GM23338 (cell line): ENCODE measurements around the gene KLC4. TPM values are rescaled to one million over a fixed set of nuclear protein-coding genes. Genes with fewer than 3 reads are reported as not detected.
A peak's percentile ranks its signal among the peaks of the same experiment; 100 is the strongest.

Experiments used
- ATAC-seq: fragments of 200-7000 bp; cut with Tn5 transposase; 3 replicates; pipeline ENCODE4 v1.9.1; 2020
- DNase-seq: peaks from one replicate; pipeline ENCODE4 v3.0.0-alpha.2; 2015; ENCODE audit warnings: low spot score
- H2AFZ ChIP-seq: fragments of 200-600 bp; sonication (generic); 2 replicates; pipeline ENCODE4 v1.8.0; 2016; ENCODE audit warnings: antibody characterized with exemption, mild to moderate bottlenecking, moderate library complexity
- H3F3A ChIP-seq: fragments of 200-600 bp; sonication (generic); replicated peaks from 2 replicates; pipeline ENCODE4 v1.8.0; 2017; ENCODE audit warnings: antibody characterized with exemption, mixed run types, low read depth
- H3K27ac ChIP-seq: fragments of 200-600 bp; sonication (generic); 2 replicates; pipeline ENCODE4 v1.6.1; 2016; ENCODE audit warnings: low read depth
- H3K27me3 ChIP-seq: fragments of 200-600 bp; sonication (generic); 2 replicates; pipeline ENCODE4 v1.8.0; 2016; ENCODE audit warnings: mild to moderate bottlenecking, mixed run types, moderate library complexity; ENCODE audit not compliant: insufficient read depth
- H3K36me3 ChIP-seq: fragments of 200-600 bp; sonication (generic); 2 replicates; pipeline ENCODE4 v1.8.0; 2016; ENCODE audit warnings: mild to moderate bottlenecking; ENCODE audit not compliant: insufficient read depth
- H3K4me1 ChIP-seq: fragments of 200-600 bp; sonication (generic); 2 replicates; pipeline ENCODE4 v1.8.0; 2016; ENCODE audit warnings: mild to moderate bottlenecking, moderate library complexity; ENCODE audit not compliant: insufficient read depth
- H3K4me2 ChIP-seq: fragments of 200-600 bp; sonication (generic); 2 replicates; pipeline ENCODE4 v1.7.1; 2017; ENCODE audit warnings: mixed run types
- H3K4me3 ChIP-seq: fragments of 200-600 bp; sonication (generic); 2 replicates; pipeline ENCODE4 v1.6.1; 2016; ENCODE audit warnings: mixed run types
- H3K79me2 ChIP-seq: fragments of 200-600 bp; sonication (generic); replicated peaks from 2 replicates; pipeline ENCODE4 v1.8.0; 2017; ENCODE audit warnings: mild to moderate bottlenecking; ENCODE audit not compliant: insufficient read depth
- H3K9me2 ChIP-seq: fragments of 200-600 bp; sonication (generic); 2 replicates; pipeline ENCODE4 v1.8.0; 2017; ENCODE audit not compliant: insufficient read depth
- H4K20me1 ChIP-seq: fragments of 200-600 bp; sonication (generic); replicated peaks from 2 replicates; pipeline ENCODE4 v1.8.0; 2017; ENCODE audit warnings: mild to moderate bottlenecking; ENCODE audit not compliant: insufficient read depth
- H3K27ac Mint-ChIP-seq: 2 replicates; pipeline ENCODE4 v1.8.0; 2020; ENCODE audit warnings: inconsistent platforms, mild to moderate bottlenecking, moderate library complexity, mixed read lengths
- H3K27me3 Mint-ChIP-seq: 3 replicates; pipeline ENCODE4 v1.8.0; 2022; ENCODE audit warnings: low read depth, mild to moderate bottlenecking, moderate library complexity, mixed read lengths, inconsistent platforms; ENCODE audit not compliant: insufficient read depth, poor library complexity
- H3K36me3 Mint-ChIP-seq: 3 replicates; pipeline ENCODE4 v1.8.0; 2021; ENCODE audit warnings: low read depth, mild to moderate bottlenecking, inconsistent platforms, moderate library complexity, mixed read lengths
- H3K4me1 Mint-ChIP-seq: 3 replicates; pipeline ENCODE4 v1.8.0; 2020; ENCODE audit warnings: mild to moderate bottlenecking, inconsistent platforms, mixed read lengths
- H3K4me3 Mint-ChIP-seq: 3 replicates; pipeline ENCODE4 v1.8.0; 2021; ENCODE audit warnings: moderate library complexity, mild to moderate bottlenecking, inconsistent platforms, mixed read lengths
- H3K9me3 Mint-ChIP-seq: 3 replicates; pipeline ENCODE4 v1.8.0; 2020; ENCODE audit warnings: moderate library complexity, mild to moderate bottlenecking, inconsistent platforms, mixed read lengths
- CREB1 ChIP-seq: fragments of 250-450 bp; sonication (Bioruptor Pico); IDR thresholded peaks from 2 replicates; pipeline ENCODE4 v1.5.0; 2020; ENCODE audit warnings: low read depth, mild to moderate bottlenecking, moderate library complexity
- CTCF ChIP-seq, 2 experiments: fragments of 200-600 bp in 1 of 2; sonication (generic) in 1 of 2; conservative IDR thresholded peaks; 2 replicates each; pipeline versions ENCODE4 v1.5.1 to v1.6.1; 2016 to 2017; ENCODE audit warnings: antibody characterized with exemption in 2 of 2, low read depth in 2 of 2, mild to moderate bottlenecking in 2 of 2, moderate library complexity in 1 of 2
- ETS1 ChIP-seq: IDR thresholded peaks from 2 replicates; pipeline ENCODE4 v1.6.1; 2016; ENCODE audit warnings: antibody characterized with exemption
- EZH2 ChIP-seq: fragments of 200-600 bp; sonication (generic); IDR thresholded peaks from one replicate; pipeline ENCODE4 v1.8.0; 2017; ENCODE audit warnings: antibody characterized with exemption, mild to moderate bottlenecking, low read depth; ENCODE audit not compliant: unreplicated experiment
- EZH2phosphoT487 ChIP-seq: fragments of 200-600 bp; sonication (generic); IDR thresholded peaks from one replicate; pipeline ENCODE4 v1.8.1; 2018; ENCODE audit warnings: antibody characterized with exemption; ENCODE audit not compliant: unreplicated experiment
- JUNB ChIP-seq: IDR thresholded peaks from one replicate; pipeline ENCODE4 v1.6.1; 2016; ENCODE audit warnings: antibody characterized with exemption; ENCODE audit not compliant: unreplicated experiment
- NANOG ChIP-seq: IDR thresholded peaks from 2 replicates; pipeline ENCODE4 v1.6.1; 2016; ENCODE audit warnings: antibody characterized with exemption, borderline replicate concordance
- POLR2AphosphoS5 ChIP-seq: IDR thresholded peaks from 2 replicates; pipeline ENCODE4 v1.6.1; 2016; ENCODE audit warnings: antibody characterized with exemption, low read depth
- REST ChIP-seq: IDR thresholded peaks from one replicate; pipeline ENCODE4 v1.6.1; 2018; ENCODE audit warnings: antibody characterized with exemption; ENCODE audit not compliant: unreplicated experiment
- STAT1 ChIP-seq: IDR thresholded peaks from one replicate; pipeline ENCODE4 v1.6.1; 2016; ENCODE audit warnings: antibody characterized with exemption; ENCODE audit not compliant: unreplicated experiment
- ZNF114 ChIP-seq: fragments of 250-450 bp; sonication (Bioruptor Pico); IDR thresholded peaks from 2 replicates; pipeline ENCODE4 v1.5.0; 2020; ENCODE audit warnings: mild to moderate bottlenecking, moderate library complexity
- ZNF331 ChIP-seq: fragments of 250-450 bp; sonication (Bioruptor Pico); IDR thresholded peaks from 2 replicates; pipeline ENCODE4 v1.5.0; 2020; ENCODE audit warnings: low read depth, mild to moderate bottlenecking, moderate library complexity
- ZNF462 ChIP-seq: fragments of 250-450 bp; sonication (Bioruptor Pico); IDR thresholded peaks from 2 replicates; pipeline ENCODE4 v1.5.0; 2020; ENCODE audit warnings: mild to moderate bottlenecking, moderate library complexity
- polyA plus RNA-seq: library from polyadenylated mRNA; unstranded; fragments of >200 nt; fragmentation: Nextera tagmentation; extraction: Ambion mirVana; gene quantifications from 2 replicates; pipeline ENCODE4 v1.2.1, GENCODE V29; 2016
- total RNA-seq: library from RNA; depleted of rRNA; stranded (reverse); fragments of >200 nt; shearing (Covaris generic); gene quantifications from 2 replicates; pipeline ENCODE4 v1.2.3, GENCODE V29; 2014

Gene KLC4
- total and polyA plus RNA-seq, 2 experiments from 2014 or later = 14.9 to 17.4 TPM

GRCh38 chr6:43124481-43124880 lies 65.0 kb downstream of the KLC4 start:
- no peaks in the 10 kb centered on the region for H3K36me3 ChIP-seq
- peaks cover 10% of the 10 kb centered on the region for H3K4me1 ChIP-seq
- H3K36me3 Mint-ChIP-seq = no peaks in the 10 kb centered on the region
- H3K4me1 Mint-ChIP-seq = peaks cover 46% of the 10 kb centered on the region
- H3K27ac ChIP-seq = no peak overlapping the region
- H3K27me3 Mint-ChIP-seq = peaks cover 16% of the 10 kb centered on the region
- ATAC-seq (no peak), DNase-seq (no peak)
- no peaks in the 10 kb centered on the region; the same call in 2 of the 3 replicates for H3K9me3 Mint-ChIP-seq
- 0 out of 2 replicates have a peak overlapping the region, but pooled peaks have one; percentile 74 for H3K27ac Mint-ChIP-seq
- H3K27me3 ChIP-seq = no peaks in the 10 kb centered on the region
- no peak overlapping the region for H2AFZ ChIP-seq
- no peaks in the 10 kb centered on the region for H3F3A ChIP-seq
- H3K79me2 ChIP-seq = peaks cover 83% of the 10 kb centered on the region
- peaks cover 11% of the 10 kb centered on the region; the same call in 1 of the 2 replicates for H4K20me1 ChIP-seq
- H3K4me3 Mint-ChIP-seq = no peak overlapping the region
- no peak for TF ChIP-seq ZNF462 (CRISPR knock-in tag)
- no peak for TF ChIP-seq EZH2phosphoT487
- TF ChIP-seq CTCF (conservative IDR thresholded peaks at IDR 0.05; ENCODE audit: low read depth in 2 of 2) = no peak
- no peak for TF ChIP-seq ETS1
- TF ChIP-seq POLR2AphosphoS5 = no peak
- TF ChIP-seq ZNF114 = no peak
- no peak for TF ChIP-seq REST
- no peak for TF ChIP-seq STAT1
- no peak for TF ChIP-seq ZNF331 (CRISPR knock-in tag)
- TF ChIP-seq CREB1 = no peak
- no peak for TF ChIP-seq NANOG
- TF ChIP-seq EZH2 = no peak
- no peak for TF ChIP-seq JUNB
- H3K9me2 ChIP-seq = no peaks in the 10 kb centered on the region
- no peak overlapping the region for H3K4me3 ChIP-seq
- no peak overlapping the region for H3K4me2 ChIP-seq
